NCI-H2107 treated with DMSO at 0.1 percent for 48 hours (cell line): ENCODE results near the gene NDUFV3.
"Not testable (repeated sequence)": the region's sequence is repeated elsewhere in the genome, so short reads cannot be mapped to it uniquely, and the experiment has no call there.

Experiments used
- DNase-seq: peaks from one replicate; lab custom pipeline; 2025; ENCODE audit not compliant: unreplicated experiment; lab: John Stamatoyannopoulos, UW

NDUFV3 gene

DNA sequence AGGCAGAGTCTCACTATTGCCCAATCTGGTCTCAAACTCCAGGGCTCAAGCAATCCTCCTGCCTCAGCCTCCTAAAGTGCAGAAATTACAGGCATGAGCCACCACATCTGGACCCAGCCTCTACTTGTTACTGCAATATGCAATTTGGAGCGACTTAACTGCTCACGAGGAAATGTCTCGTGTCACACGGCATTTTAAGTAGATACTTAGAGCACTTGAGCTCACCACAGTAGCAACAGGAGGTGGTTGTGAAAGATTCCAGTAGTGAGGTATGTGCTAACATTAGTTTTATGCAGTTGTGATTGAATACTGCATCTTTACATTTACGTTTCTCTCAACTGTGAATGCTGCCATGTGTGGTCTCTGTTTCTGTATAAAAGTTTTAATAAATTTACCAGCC lies 5.8 kb upstream of the NDUFV3 start:
- DNase-seq: no peak

DNA sequence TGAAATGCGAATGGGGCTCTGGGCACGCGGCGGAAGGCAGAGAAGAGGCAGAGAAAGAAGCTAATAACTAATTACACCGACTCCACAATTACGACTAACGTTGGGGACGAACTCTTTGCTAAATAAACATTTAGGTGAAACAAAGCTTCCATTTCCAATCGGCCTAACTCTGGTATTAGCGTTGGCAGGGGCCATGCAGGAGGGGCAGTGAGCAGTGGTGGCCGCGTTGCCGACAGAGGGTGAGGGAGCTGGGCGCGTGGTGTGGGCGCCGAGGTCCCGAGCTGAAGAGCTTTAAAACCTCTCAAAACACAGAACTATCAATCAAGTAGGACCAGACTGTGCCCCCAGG lies 553 bp upstream of the NDUFV3 start:
- no peak for DNase-seq

DNA sequence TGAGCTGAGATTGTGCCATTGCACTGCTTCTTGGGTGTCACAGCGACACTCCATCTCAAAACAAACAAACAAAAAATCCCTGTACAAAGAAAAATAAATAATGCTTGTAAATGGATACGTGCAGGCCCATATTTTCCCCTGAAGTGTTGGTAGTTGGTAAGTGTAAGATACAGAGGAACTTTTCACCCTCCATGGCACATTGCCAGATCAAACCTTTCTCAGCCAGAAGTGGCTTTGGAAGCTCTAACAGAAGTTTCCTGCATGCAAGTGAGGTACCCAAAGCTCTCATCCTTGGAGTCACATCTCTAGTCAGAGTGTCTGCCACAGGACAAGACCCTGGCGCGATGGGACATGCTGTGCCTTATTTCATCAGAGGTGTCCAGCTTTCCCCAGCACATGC lies 7.3 kb downstream of the NDUFV3 start:
- DNase-seq: no peak

DNA sequence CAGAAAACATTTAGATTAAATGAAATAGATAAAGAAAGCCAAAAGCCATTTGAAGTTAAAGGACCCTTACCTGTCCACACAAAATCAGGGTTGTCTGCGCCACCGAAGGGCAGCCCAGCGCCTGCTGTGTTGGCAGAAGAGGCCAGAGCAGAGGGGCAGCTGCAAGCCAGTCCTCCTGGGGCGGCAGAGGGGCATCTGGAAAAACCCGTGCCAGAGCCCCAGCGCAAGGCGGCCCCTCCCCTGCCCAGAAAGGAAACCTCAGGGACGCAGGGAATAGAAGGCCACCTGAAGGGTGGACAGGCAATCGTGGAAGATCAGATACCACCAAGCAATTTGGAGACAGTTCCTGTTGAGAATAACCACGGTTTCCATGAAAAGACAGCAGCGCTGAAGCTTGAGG lies 10.7 kb downstream of the NDUFV3 start:
- no peak for DNase-seq

DNA sequence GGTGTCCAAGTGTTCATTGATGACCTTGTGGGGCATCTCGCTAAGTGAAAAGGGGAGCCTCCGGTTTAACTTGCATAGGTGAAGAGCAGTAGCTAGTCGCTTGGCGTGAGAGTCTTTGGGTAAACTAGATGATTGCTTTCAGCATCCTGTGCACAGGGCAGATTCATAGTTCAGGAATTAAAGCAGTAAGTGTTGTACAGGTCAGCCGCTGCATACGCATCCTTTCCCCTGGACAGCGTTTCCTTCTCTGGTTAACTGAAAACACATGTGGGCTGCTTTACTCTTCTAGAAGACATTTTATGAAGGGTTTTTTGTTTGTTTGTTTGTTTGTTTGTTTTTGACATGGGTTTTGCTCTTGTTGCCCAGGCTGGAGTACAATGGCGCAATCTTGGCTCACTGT lies 12.1 kb downstream of the NDUFV3 start:
- no peak for DNase-seq

DNA sequence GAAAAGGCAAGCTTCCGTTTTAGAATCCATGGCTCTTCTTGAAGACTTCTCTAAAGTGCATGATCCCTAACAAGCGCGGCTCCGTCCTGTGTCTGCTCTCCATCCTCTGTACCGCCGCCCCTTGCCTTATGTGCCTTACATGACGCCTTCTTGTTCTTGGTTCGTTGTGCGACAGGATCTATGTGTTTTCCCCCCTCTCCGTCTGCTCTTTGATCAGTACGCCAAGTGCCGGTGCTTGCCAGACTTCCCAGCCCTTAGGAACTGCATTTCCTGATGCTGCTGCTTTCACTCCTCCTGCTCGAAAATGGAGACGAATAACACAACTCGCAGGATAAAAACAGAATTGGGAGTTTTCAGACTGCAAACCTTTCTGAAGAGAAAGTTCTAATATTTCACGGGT lies 13.1 kb downstream of the NDUFV3 start:
- no peak for DNase-seq

DNA sequence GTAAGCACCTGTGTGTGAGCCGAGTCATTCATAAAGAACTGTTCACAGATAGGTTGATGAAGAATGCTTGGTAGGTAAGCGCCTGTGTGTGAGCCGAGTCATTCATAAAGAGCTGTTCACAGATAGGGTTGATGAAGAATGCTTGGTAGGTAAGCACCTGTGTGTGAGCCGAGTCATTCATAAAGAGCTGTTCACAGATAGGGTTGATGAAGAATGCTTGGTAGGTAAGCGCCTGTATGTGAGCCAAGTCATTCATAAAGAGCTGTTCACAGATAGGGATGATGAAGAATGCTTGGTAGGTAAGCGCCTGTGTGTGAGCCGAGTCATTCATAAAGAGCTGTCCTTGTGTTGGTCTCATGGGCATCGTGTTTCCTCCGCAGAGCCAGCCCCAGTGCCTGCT lies 15.4 kb downstream of the NDUFV3 start:
- not testable (repeated sequence) for DNase-seq

DNA sequence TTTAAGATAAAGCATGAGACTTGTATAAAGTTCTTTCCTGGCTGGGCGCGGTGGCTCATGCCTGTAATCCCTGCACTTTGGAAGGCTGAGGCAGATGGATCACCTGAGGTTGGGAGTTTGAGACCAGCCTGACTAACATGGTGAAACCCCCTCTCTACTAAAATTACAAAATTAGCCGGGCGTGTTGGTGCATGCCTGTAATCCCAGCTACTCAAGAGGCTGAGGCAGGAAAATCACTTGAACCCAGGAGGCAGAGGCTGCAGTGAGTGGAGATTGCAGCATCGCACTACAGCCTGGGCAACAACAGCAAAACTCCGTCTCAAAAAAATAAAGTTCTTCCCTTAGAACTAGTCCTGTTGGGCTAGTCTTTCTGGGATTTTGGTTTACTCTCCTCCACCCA lies 18.8 kb downstream of the NDUFV3 start:
- DNase-seq: not testable (repeated sequence)

DNA sequence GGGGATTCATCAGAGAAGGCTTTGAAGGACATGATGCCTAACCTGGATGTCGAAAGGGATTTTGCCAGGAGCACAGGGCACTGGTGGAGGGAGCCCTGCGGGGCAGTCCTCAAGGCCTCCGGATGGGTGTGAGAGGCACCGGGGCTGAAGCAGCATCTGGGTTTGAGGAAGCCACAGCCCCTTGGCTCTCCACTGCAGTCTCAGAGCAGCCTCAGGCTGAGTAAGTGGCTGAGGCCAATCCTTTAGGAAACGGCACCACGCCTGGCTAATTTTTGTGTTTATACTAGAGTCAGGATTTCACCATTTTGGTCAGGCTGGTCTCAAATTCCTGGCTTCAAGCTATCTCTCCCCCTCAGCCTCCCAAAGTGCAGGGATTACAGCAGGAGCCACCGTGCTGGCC lies 20.4 kb downstream of the NDUFV3 start:
- DNase-seq: no peak

DNA sequence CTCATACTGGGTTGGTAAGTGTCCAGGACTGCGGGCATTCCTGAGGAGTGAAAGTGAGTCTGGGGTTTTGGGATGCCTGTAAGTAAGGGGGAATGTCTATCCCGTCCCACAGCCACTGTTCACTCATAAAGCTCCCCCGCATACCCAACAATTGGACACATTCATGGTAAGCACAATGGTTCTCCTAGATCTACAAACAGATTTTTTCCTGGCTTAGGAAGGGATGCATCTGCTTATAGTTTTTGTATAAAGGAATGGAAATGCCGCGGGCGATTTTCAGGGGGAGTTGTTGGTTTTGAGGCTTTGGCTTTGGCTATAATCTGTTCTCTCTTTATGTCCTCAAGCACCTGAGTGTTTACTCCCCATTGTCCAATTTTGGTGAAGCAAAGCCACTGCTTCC lies 25.2 kb downstream of the NDUFV3 start:
- DNase-seq: no peak

DNA sequence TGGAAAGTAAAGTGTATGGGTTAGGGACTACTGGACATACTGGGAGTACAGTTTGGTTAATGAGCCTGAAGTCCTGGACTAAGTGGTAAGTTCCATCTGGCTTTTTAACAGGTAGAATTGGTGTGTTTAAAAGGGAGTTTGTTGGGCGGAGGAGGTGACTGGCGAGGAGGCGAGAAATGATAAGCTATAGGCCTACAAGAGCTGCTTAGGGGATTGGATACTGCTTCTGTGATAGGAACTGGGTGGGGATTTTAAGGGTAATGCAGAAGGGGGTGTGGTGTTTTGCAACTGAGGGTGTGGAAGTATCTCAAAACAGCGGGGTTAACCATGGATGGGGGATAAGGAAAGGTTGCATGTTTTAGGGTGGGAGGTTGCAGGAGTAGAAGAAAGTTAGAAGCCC lies 28.8 kb downstream of the NDUFV3 start:
- DNase-seq: no peak

DNA sequence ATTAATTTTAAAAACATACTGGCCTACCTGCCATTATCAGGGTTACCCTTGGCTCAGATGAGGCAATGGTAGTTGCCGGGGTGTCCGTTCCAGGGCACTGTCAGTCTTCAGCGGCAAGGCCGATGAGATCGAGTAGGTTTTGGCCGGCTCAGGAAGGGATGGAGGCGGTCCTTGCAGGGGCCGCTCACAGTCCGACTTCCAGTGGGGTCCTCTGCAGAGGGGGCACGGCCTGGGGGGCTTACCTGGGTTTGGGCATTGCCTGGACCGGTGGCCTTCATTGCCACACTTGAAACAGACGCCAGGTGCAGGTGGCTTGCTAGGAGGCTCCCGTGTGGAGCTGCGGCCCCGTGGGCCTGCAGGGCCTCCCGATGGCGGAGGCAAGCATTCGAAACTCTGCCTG lies 29.8 kb downstream of the NDUFV3 start:
- no peak for DNase-seq

DNA sequence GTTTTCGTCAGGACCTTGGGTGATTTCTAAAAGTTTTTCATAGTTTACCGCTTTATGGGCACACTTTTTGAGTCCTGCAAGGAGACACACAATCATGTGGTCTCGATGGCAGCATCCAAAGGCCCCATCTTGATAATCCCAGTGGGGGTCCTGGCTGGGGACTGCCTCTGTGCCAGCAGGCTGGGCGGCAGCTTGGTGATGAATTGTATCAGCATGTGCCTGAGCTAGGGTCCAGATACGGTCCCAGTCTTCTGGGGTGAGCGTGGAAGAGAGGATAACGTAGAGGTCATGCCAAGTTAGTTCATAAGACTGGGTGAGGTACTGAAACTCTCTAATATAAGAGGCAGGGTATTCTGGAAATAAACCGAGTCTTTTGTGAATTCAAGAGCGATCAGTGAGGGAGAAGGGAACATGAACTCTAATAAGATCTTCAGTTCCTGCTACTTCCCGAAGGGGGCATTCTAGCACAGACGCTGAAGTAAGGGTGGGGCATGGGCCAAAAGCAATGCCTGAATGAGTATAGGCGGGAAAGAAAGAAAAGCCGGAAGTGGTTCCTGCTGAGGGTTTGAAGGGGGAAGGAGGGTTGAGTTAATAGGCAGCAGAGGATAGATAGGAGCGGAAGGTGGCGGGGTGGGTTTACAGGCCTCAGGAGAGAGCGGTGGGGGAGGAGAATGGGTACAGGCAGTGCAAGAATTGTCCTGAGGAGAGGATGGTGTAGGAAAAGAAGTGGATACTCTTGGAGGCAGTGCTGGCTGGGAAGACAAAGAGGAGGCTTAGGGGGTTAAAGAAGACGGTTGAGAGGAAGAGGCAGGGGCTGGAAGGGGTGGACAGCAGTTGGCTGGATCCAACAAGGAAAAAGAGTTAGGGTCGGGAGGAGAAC lies 30.7 kb downstream of the NDUFV3 start:
- peak; percentile 97 for DNase-seq

DNA sequence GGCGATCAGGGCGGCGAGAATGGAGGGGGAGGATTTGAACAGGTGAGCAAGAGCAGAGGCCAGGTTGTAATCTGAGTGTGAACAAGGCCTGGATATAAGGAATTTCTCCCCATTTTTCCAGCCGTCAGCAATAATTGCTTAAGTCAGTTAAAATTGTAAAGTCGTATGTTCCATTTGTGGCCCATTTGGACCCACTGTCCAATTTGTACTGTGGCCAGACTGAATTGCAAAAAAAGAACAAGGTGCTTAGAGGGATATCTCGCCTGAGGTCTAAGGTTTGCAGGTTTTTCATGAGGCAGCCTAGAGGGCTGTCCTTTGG lies 31.3 kb downstream of the NDUFV3 start:
- no peak for DNase-seq

DNA sequence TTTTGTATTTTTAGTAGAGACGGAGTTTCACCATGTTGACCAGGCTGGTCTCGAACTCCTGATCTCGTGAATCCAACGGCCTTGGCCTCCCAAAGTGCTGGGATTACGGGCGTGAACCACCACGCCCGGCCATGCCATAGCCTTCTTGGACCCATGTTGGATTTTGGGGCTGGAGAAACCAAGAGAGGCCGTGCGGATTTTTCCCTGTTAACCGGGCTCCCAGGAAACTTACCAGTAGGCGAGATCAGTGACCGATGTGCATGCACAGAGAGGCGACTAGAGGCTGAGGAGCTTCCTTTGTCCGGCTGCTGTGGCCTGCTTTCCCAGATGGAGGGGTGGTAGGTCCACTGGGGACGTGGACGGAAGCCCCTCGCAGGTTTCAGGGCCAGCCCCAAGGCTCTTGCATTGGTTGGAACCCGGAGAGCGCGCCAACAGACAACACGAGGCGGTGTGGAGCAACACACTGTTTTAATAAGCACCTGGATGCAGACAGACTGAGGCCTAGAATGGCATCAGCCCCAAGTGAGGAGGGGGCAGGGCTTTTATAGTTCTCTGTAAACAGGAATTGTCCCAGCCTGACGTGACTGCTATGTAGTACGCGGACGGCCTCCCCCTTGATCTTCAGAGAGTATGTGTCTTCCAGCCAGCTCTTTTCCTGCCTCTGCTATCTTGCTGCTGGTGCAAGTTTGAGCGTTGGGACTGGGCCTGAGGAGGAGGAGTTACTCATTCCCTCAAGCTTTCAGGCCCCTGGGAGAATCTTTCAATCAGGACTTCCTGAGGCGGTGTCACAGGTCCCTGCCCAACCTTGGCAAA lies 32.2 kb downstream of the NDUFV3 start, which contains the start of gene ERVH48-1:
Gene ERVH48-1, minus strand, starts transcription at position 517 of the 813 bp plus-strand sequence. CDS start 6,624 bp downstream, outside the sequence.
- DNase-seq: no peak

DNA sequence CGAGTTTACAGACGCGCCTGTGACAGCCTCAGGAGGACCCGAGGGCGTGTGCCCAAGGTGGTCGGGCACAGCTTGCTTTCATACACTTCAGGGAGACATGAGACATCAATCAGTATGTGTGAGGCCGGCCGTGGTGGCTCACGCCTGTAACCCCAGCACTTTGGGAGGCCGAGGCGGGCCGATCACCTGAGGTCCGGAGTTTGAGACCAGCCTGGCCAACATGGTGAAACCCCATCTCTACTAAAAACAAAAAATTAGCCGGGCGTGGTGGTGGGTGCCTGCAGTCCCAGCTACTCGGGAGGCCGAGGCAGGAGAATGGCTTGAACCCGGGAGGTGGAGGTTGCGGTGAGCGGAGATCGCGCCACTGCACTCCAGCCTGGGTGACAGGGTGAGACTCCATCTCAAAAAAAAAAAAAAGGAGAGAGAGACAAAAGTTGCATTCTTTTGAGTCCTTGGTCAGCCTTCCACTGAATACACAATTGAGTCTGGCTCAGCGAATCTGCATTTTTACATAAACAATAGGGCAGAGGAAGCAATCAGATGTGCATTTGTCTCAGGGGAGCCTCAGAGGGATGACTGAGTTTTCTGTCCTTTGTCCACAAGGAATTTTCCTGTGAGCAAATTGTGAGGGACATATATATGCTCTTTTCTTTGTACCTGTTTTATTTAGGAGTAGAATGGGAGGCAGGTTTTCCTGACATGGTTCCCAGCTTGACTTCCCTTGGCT lies 34.5 kb downstream of the NDUFV3 start:
- not testable (repeated sequence) for DNase-seq

DNA sequence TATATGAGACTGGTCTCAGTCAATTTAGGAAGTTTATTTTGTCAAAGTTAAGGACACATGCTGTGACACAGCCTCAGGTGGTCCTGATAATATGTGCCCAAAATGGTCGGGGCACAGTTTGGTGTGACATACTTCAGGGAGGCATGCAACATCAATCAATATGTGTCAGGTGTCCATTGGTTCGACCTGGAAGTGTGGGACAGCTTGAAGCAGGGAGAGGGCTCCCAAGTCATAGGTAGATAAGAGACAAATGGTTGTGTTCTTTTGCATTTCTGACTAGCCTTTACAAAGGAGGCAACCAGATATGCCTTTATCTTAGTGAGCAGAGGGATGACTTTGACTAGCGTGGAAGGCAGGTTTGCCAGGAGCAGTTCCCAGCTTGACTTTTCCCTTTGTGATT lies 36.9 kb downstream of the NDUFV3 start:
- DNase-seq: no peak

DNA sequence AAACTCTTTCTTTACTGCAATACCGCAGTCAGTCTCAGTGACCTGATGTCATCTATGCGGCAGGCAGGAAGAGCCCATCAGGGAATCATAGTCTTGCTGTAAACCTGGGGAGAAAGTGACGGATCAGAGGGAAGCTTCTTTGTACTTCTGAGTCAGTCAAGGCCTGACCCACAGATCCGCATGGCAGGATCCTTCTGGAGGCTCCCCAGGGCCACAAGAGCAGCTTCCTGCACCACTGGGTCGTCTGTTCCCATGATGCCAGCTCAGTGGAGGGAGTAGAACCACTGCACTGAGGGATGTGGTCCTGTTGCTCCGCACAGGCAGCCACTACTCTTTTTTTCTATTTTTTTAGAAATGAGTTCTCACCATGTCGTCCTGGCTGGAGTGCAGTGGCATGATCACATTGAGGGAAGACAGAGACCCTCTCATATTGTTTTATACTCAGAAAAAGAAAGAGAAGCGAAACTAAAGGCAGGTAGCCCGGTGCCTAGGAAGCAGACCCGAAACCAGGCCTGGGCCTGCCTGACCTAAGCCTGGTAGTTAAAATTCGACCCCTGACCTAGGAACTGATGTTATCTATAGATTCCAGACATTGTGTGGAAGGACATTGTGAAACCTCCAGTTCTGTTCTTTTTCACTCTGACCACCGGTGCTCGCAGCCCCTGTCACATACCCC lies 38.6 kb downstream of the NDUFV3 start:
- DNase-seq: no peak

DNA sequence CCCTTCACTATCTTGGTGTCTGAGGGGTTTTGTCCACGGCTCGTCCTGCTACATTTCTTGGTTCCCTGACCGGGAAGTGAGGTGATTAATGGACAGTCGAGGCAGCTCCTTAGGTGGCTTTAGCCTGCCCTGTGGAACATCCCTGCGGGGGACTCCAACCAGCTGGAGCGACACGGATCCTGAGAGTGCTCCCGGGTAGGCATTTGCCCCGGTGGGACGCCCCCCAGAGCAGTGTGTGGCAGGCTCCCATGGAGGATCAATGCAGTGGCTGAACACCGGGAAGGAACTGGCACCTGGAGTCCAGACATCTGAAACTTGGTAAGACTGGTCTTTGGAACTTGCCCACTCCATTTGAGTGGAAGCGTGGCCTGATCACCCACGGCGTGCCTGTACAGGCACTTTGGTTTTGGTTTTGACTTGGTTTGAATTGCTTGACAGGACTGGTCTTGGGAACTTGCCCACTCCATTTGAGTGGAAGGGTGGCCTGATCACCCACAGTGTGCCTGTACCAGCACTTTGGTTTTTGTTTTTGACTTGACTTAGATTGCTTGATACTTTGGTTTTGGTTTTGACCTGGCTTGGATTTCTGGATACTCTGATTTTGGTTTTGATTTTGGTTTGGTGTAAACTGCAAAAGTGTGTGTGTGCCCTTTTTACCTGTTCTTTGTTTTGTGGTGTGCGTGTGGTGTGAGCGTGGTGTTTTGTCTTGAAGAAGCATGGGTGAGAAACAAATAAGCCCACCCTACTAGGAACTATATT lies 39.4 kb downstream of the NDUFV3 start:
- not testable (repeated sequence) for DNase-seq
